ENCODE data around the gene FOXK1. TPM values are rescaled to one million over a fixed set of nuclear protein-coding genes. Genes with fewer than 3 reads are reported as not detected.

Gene FOXK1
- total and polyA plus RNA-seq, 2 of the 13 experiments (the other 11 are each of a cell fraction or from before 2014, with no cell fraction given) = 4.6 to 8.8 TPM

GRCh38 chr7:4712281-4713182 is 30.4 kb downstream of the FOXK1 start (continued):
- TF ChIP-seq ZBTB40 (IDR thresholded peaks at IDR 0.05) = no peak
- no peak; the same call in 1 of the 2 replicates for TF ChIP-seq ZBTB40 (CRISPR knock-in tag; IDR thresholded peaks at IDR 0.05)
- no peak for TF ChIP-seq CBFB (CRISPR knock-in tag; IDR thresholded peaks at IDR 0.05)
- TF ChIP-seq NCOA5 (CRISPR knock-in tag; IDR thresholded peaks at IDR 0.05) = no peak
- no peak for TF ChIP-seq BORCS8-MEF2B (CRISPR knock-in tag; IDR thresholded peaks at IDR 0.05)
- TF ChIP-seq ZNF292 (CRISPR knock-in tag; IDR thresholded peaks at IDR 0.05; ENCODE audit: borderline replicate concordance, low read depth) = no peak
- no peak for TF ChIP-seq NR2F6 (IDR thresholded peaks at IDR 0.05)
- peak; percentile 59 for TF ChIP-seq NR2F6 (CRISPR knock-in tag; IDR thresholded peaks at IDR 0.05)
- no peak for TF ChIP-seq CENPBD1 (CRISPR knock-in tag; IDR thresholded peaks at IDR 0.05; ENCODE audit: borderline replicate concordance, low read depth)
- peak; percentile 30; the same call in 1 of the 2 replicates for TF ChIP-seq TARDBP (CRISPR knock-in tag; IDR thresholded peaks at IDR 0.05)
- TF ChIP-seq MAF1 (CRISPR knock-in tag; IDR thresholded peaks at IDR 0.05; ENCODE audit: borderline replicate concordance) = no peak
- no peak for TF ChIP-seq ZNF282 (IDR thresholded peaks at IDR 0.05; ENCODE audit: partially characterized antibody)
- no peak for TF ChIP-seq ZNF274 (CRISPR knock-in tag; IDR thresholded peaks at IDR 0.05)
- TF ChIP-seq SRSF1 (optimal IDR thresholded peaks at IDR 0.05; ENCODE audit: low read depth, low read length) = no peak
- TF ChIP-seq RAD51 (IDR thresholded peaks at IDR 0.05; ENCODE audit: borderline replicate concordance) = no peak
- TF ChIP-seq ZNF629 (CRISPR knock-in tag; conservative IDR thresholded peaks at IDR 0.05) = no peak
- 0 out of 2 replicates have a peak, but pooled peaks have one; percentile 54 for TF ChIP-seq ZNF614 (CRISPR knock-in tag; IDR thresholded peaks at IDR 0.05; ENCODE audit: borderline replicate concordance)
- TF ChIP-seq ZFX (CRISPR knock-in tag; IDR thresholded peaks at IDR 0.05; ENCODE audit: low read depth) = no peak
- TF ChIP-seq ZNF484 (CRISPR knock-in tag; IDR thresholded peaks at IDR 0.05; ENCODE audit: borderline replicate concordance, low read depth) = no peak

Measured in HepG2 (cell line).